Fibroblast of lung (primary cell): ENCODE measurements around the gene MREG.

Source experiments
- CTCF ChIP-seq, 2 donors: IDR thresholded peaks in 1 of 2; conservative IDR thresholded peaks in 1 of 2; 1 replicate in 1 of 2; 2 replicates in 1 of 2; pipeline ENCODE4 v1.5.1; 2011 to 2012; ENCODE audit warnings: low read length in 2 of 2, control low read depth in 1 of 2, inconsistent platforms in 1 of 2, low read depth in 1 of 2, mild to moderate bottlenecking in 1 of 2
- EZH2 ChIP-seq: IDR thresholded peaks from 2 replicates; pipeline ENCODE4 v1.5.1; 2012; ENCODE audit warnings: low read length, control low read depth, mild to moderate bottlenecking; ENCODE audit errors: missing control alignments

- TF ChIP-seq CTCF (conservative IDR thresholded peaks at IDR 0.05 in 1 of 2, IDR thresholded peaks at IDR 0.05 in 1 of 2; ENCODE audit: low read depth in 1 of 2, low read length in 2 of 2) (no peak), EZH2 (no peak)
Observed at GRCh38 chr2:216039918-216040317, 26.6 kb upstream of the MREG start.
